Measurements from ENCODE around the gene ZNF491.
"Not testable (repeated sequence)": the region's sequence is repeated elsewhere in the genome, so short reads cannot be mapped to it uniquely, and the experiment has no call there.

Gene ZNF491
- total RNA-seq, result 1.2 to 6.7 (median 2.5) reads per million in 4 donors

- peak; percentile 63 to 81 (median 73) for DNase-seq
Measured at GRCh38 chr19:11798391-11799330, at the start of gene ZNF491. ZNF491 (plus strand) TSS chr19:11798523; CDS start chr19:11805954, 7,431 bp downstream.

DNA sequence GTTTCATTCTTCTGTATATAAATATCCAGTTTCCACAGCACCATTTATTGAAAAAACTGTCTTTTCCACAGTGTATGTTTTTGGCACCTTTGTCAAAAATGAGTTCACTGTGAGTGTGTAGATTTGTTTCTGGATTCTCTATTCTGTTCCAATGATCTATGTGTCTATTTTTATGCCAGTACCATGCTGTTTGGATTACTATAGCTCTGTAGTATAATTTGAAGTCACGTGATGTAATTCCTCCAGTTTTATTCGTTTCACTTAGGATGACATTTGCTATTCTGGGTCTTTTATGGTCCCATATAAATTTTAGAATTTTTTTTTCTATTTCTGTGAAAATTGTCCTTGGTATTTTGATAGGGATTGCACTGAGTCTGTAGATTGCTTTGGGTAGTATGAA is 48.6 kb upstream of the ZNF491 start:
- DNase-seq, result no peak

DNA sequence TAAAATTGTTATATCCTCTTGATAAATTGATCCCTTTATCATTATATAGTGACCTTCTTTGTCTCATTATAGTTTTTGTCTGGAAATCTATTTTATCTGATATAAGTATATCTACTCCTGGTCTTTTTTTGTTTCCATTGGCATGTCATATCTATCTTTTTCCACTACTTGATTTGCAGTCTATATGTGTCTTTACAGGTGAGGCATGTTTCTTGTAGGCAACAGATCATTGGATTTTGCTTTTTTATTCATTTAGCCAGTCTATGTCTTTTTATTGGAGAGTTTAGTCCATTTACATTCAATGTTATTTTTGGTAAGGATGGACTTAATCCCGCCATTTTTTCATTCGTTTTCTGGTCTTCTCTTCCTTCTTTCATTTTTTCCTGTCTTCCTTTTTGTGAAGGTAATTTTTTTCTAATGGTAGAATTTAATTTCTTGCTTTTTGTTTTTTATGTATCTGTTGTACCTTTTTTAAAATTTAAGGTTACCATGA is 46.0 kb upstream of the ZNF491 start:
- no peak for DNase-seq

DNA sequence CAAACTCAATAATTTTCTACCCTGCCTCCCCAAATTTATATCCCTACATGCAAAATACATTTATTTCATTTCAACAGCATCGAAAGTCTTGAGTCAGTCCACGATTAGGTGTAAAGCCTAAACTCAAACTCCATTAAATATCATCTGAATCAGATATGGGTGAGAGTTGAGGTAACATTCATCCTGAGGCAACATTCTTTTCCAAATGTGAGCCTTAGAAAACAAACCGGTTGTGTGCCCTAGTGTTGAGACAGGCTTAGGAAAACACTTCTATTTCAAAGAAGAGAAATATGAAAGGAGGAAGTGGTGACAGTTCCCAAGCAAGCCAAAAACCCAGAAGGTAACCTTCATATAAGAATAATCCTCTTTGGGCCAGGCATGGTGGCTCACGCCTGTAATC is 43.7 kb upstream of the ZNF491 start:
- no peak for DNase-seq

DNA sequence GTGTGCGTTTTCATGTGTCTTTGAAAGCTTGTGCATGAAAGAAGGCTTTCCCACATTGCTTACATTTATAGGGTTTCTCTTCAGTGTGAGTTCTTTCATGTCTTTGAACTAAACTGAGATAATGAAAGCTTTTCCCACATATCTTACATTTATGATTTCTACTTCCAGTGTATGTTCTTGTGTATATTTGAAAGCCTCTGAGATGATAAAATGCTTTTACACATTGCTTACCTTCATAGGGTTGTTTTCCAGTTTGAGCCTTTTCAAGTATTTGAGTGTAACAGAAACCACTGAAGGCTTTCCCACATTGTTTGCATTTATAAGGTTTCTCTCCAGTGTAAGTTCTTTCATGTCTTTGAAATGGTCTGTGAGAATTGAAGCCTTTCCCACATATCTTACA is 41.4 kb upstream of the ZNF491 start:
- no peak for DNase-seq

DNA sequence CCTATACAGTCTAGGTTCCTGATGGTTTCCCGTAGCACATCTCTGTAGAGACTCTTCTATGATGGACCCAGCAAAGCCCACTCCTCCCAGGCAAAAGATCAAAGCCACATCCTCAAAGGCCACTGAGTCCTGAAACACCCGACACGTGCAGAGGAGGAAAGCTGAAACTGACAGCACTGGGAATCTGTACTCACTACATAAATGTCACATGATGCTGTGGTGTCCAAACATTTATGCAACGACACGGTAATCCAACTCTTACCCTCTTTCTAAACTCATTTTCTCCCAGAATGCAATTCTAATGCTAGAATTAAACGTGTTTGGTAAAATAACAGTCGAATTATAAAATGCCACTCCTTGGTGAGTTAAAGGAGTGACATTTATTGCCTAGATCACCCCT is 38.5 kb upstream of the ZNF491 start:
- no peak for DNase-seq

GRCh38 chr19:11763117-11763516 is 35.2 kb upstream of the ZNF491 start:
- no peak for DNase-seq

GRCh38 chr19:11763611-11764010 is 34.7 kb upstream of the ZNF491 start:
- DNase-seq, result no peak

DNA sequence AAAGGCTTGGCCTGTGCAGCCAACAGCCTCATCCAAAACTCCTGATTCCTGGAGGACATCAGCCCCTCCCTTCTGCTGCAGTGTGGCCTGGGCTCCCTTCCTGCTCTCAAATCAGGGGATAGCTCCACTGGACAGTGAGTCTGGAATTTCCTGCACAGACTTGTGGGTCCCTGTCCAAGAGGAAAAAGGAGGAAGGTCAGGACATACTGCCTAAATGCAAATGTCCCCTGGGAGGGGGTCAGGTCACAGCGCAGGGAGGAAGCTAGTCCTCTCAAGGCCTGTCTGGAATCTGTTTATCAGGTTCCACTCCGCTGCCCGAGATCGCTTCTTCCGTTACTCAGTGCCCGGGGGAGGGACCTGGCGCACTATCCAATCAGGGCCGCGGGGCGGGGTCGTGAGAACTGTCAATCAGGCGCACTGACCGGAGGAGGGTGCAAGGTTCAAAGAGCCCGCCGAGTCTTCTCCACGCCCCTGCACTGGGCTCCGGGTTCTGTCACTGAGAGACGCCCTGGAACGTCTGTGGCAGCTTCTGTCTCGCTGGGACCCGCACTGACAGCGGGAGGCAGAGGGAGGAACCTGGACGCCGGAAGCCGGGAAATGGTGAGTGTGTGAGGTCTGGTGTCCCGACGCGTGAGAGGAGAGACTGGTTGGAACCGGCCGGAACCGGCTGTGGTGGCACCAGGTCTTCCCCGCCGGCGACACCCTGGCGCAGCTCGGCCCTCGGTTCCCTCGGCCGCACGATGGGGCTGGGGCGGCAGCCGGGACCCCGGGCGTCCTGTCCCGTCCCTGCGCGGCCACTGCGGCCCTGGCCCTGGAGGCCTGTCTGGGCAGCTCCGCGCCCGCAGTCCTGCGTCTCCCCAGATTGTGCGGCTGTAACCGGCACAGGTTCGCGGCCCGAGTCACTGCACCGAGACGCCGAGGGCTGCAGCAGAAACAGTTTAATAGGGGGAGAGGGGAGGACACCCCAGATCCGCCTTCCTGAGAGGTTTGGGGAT is 31.4 kb upstream of the ZNF491 start, which contains the start of gene ZNF441:
Gene ZNF441, plus strand, starts transcription at position 404 of the 995 bp plus-strand sequence. Its CDS starts 194 bp downstream, at position 598.
- peak; percentile 71 to 91 (median 79) for DNase-seq

DNA sequence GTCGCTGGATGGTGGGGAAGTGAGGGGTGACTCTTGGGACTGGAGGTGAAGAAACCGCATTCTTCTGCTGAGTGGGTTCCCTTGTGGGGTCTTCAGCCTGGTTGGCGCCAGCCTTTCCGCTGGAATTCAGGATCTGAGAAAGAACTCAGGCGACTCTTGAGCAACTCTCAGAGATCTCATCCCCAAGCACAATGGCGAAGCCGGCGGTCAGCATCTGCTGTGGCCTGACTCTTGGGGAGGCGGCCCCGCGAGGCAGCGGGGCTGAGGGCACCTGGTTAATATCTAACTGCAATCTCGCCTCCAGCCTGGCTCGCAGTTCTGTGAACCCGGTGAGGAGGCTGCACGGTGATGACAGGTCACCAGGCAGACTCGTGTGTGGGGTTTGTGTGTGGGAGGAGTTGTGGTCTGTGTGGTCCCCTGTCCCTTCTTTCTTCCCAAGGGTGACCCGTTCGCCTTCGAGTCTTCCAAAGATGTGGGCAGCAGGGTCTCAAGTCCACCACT is 30.6 kb upstream of the ZNF491 start:
- DNase-seq, result peak in 3 of 5 donors; percentile 1 to 23 (median 4)

DNA sequence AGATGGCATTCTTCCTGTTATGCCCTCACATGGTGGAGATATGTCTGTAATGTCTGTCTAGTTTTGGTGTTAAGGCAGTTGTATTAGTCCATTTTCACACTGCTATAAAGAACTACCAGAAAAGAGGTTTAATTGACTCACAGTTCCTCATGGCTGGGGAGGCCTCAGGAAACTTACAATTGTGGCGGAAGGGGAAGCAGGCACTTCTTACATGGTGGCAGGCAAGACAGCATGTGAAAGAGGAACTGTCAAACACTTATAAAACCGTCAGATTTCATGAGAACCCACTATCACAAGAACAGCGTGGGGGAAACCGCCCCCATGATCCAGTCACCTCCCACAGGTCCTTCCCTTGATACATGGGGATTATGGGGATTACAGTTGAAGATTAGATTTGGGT is 28.3 kb upstream of the ZNF491 start:
- no peak for DNase-seq

DNA sequence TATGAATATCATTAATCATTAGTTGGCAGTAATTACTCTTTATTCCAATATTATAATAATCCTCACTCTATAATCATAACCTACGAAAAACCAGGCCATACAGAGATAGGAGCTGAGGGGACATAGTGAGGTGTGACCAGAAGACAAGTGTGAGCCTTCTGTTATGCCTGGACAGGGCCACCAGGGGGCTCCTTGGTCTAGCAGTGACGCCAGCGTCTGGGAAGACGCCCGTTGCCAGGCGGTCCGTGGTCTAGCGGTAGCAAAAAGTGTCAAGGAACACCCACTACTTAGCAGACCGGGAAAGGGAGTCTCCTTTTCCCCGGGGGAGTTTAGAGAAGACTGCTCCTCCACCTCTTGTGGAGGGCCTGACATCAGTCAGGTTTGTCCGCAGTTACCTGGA is 26.8 kb upstream of the ZNF491 start:
- DNase-seq, result not testable (repeated sequence)

DNA sequence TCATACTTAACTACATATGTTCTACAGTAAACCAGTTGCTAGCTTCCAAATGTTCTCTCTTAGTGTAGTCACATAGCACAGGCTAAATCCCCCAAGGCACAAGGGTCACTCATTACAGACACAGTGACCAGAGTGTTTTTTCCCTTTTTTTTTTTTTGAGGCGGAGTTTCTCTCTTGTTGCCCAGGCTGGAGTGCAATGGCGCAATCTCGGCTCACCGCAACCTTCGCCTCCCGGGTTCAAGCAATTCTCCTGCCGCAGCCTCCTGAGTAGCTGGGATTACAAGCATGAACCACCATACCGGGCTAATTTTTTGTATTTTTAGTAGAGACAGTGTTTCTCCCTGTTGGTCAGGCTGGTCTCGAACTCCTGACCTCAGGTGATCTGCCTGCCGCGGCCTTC is 21.7 kb upstream of the ZNF491 start:
- DNase-seq, result not testable (repeated sequence)

- DNase-seq, result no peak
Measured at GRCh38 chr19:11780431-11781020, 17.8 kb upstream of the ZNF491 start.

GRCh38 chr19:11781295-11782057 is 16.8 kb upstream of the ZNF491 start:
- no peak for DNase-seq

GRCh38 chr19:11783767-11784166 is 14.6 kb upstream of the ZNF491 start:
- DNase-seq, result no peak

GRCh38 chr19:11784356-11784755 is 14.0 kb upstream of the ZNF491 start:
- DNase-seq, result no peak

- no peak for DNase-seq
Measured at GRCh38 chr19:11787536-11787935, 10.8 kb upstream of the ZNF491 start.

DNA sequence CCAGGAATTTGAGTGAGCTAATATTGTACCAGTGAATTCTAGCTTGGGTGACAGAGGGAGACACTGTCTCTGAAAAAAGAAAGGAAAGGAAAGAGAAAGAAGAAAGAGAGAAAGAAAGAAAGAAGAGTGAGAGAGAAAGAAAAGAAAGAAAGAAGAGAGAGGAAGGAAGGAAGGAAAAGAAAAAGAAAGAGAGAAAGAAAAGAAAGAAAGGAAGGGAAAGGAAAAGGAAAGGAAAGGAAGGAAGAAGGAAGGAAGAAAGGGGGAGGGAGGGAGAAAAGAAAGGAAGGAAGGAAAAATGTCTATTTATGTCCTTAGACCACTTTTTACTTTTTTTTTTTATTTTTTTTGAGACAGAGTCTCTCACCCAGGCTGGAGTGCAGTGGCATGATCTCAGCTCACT is 5.4 kb upstream of the ZNF491 start:
- DNase-seq, result no peak

GRCh38 chr19:11797491-11797890 is 832 bp upstream of the ZNF491 start:
- peak; percentile 51 to 77 (median 67) for DNase-seq

DNA sequence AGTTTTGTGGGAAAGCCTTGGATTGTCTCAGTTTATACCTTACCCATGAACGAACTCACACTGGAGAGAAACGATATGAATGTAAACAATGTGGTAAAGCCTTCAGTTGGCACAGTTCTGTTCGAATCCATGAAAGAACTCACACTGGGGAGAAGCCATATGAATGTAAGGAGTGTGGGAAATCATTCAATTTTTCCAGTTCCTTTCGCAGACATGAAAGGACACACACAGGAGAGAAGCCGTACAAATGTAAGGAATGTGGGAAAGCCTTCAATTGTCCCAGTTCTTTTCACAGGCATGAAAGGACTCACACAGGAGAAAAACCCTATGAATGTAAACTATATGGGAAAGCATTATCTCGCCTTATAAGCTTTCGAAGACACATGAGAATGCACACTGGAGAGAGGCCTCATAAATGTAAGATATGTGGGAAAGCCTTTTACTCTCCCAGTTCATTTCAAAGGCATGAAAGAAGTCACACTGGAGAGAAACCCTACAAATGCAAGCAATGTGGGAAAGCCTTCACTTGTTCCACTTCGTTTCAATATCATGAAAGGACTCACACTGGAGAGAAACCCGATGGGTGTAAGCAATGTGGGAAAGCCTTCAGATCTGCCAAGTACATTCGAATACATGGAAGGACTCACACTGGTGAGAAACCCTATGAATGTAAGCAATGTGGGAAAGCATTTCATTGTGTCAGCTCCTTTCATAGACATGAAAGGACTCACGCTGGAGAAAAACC is 8.2 kb downstream of the ZNF491 start:
- peak in 1 of 5 donors; percentile 5 for DNase-seq

All from T-helper 1 cell (primary cell).